HepG2 (cell line): Measurements from ENCODE around the gene CTDP1. TPM values are rescaled to one million over a fixed set of nuclear protein-coding genes. Genes with fewer than 3 reads are reported as not detected.

Experiments used
- ARNT ChIP-seq: fragments of 450-650 bp; IDR thresholded peaks from 2 replicates; pipeline ENCODE4 v1.6.1; 2017
- CSRNP1 ChIP-seq: sonication (generic); formaldehyde crosslinking; IDR thresholded peaks from 2 replicates; pipeline ENCODE4 v1.8.1; 2023; ENCODE audit warnings: mild to moderate bottlenecking, missing genetic modification reagents
- HNRNPK ChIP-seq: fragments of 200-400 bp; formaldehyde crosslinking; IDR thresholded peaks from 2 replicates; pipeline ENCODE4 v1.6.1; 2018; ENCODE audit warnings: low read length, low read depth, moderate library complexity, mild to moderate bottlenecking; ENCODE audit not compliant: poor library complexity, severe bottlenecking
- IKZF4 ChIP-seq: sonication (generic); formaldehyde crosslinking; IDR thresholded peaks from 2 replicates; pipeline ENCODE4 v1.5.1; 2020; ENCODE audit warnings: borderline replicate concordance, mild to moderate bottlenecking, low read depth, missing genetic modification reagents; ENCODE audit errors: not compliant biosample characterization
- KLF15 ChIP-seq: sonication (generic); formaldehyde crosslinking; IDR thresholded peaks from 2 replicates; pipeline ENCODE4 v1.8.1; 2023; ENCODE audit warnings: borderline replicate concordance, mild to moderate bottlenecking, inconsistent platforms, missing genetic modification reagents, mixed read lengths
- MEIS2 ChIP-seq: sonication (generic); formaldehyde crosslinking; IDR thresholded peaks from 2 replicates; pipeline ENCODE4 v1.9.0; 2021; ENCODE audit warnings: mild to moderate bottlenecking, missing genetic modification reagents
- MYPOP ChIP-seq: sonication (generic); formaldehyde crosslinking; IDR thresholded peaks from 2 replicates; pipeline ENCODE4 v1.8.1; 2023; ENCODE audit warnings: mild to moderate bottlenecking, moderate library complexity, missing genetic modification reagents
- NFKBIZ ChIP-seq: IDR thresholded peaks from 2 replicates; pipeline ENCODE4 v1.6.1; 2018; ENCODE audit warnings: missing genetic modification reagents, missing compliant biosample characterization
- RFXANK ChIP-seq: IDR thresholded peaks from 2 replicates; pipeline ENCODE4 v1.6.1; 2016
- SAFB2 ChIP-seq: sonication (generic); formaldehyde crosslinking; IDR thresholded peaks from 2 replicates; pipeline ENCODE4 v1.5.1; 2020; ENCODE audit warnings: missing genetic modification reagents, low read depth, mild to moderate bottlenecking, borderline replicate concordance
- SSRP1 ChIP-seq: IDR thresholded peaks from 2 replicates; pipeline ENCODE4 v1.6.1; 2016; ENCODE audit warnings: control low read depth
- TBX2 ChIP-seq: sonication (generic); formaldehyde crosslinking; IDR thresholded peaks from 2 replicates; pipeline ENCODE4 v1.5.0; 2020; ENCODE audit warnings: missing genetic modification reagents, mild to moderate bottlenecking, borderline replicate concordance
- ZBTB40 ChIP-seq, 2 experiments: fragments of 450-650 bp in 1 of 2; sonication (generic) in 1 of 2; formaldehyde crosslinking in 1 of 2; IDR thresholded peaks; 2 replicates each; pipeline versions ENCODE4 v1.6.1 to v1.8.0; 2016 to 2022; ENCODE audit warnings: antibody characterized with exemption in 1 of 2, mild to moderate bottlenecking in 1 of 2, missing genetic modification reagents in 1 of 2
- ZMYM4 ChIP-seq: sonication (generic); formaldehyde crosslinking; IDR thresholded peaks from 2 replicates; pipeline ENCODE4 v1.8.1; 2023; ENCODE audit warnings: mild to moderate bottlenecking, missing genetic modification reagents
- ZNF12 ChIP-seq: sonication (generic); formaldehyde crosslinking; IDR thresholded peaks from 2 replicates; pipeline ENCODE4 v1.5.0; 2020; ENCODE audit warnings: missing genetic modification reagents
- ZNF441 ChIP-seq: sonication (generic); formaldehyde crosslinking; IDR thresholded peaks from 2 replicates; pipeline ENCODE4 v1.7.0; 2021; ENCODE audit warnings: missing genetic modification reagents, borderline replicate concordance
- ZNF564 ChIP-seq: sonication (generic); formaldehyde crosslinking; IDR thresholded peaks from 2 replicates; pipeline ENCODE4 v1.8.1; 2023; ENCODE audit warnings: mild to moderate bottlenecking, missing genetic modification reagents
- polyA plus RNA-seq, 8 experiments: library from polyadenylated mRNA; depleted of rRNA in 3 of 8; stranded (reverse) in 7 of 8; unstranded in 1 of 8; fragments of >200 nt; fragmentation: Illumina TruSeq in 4 of 8; extraction: Trizol in 4 of 8; gene quantifications; 2 replicates each; pipeline versions ENCODE4 v1.2.1 to v1.2.3, GENCODE V29; 2011 to 2016; ENCODE audit warnings: low read depth in 4 of 8, missing spikeins in 1 of 8, mixed read lengths in 1 of 8; ENCODE audit not compliant: insufficient read depth in 1 of 8
- total RNA-seq, 5 experiments: library from RNA; depleted of rRNA; stranded (reverse); fragments of >200 nt; fragmentation: Illumina TruSeq; extraction: Trizol; gene quantifications; 2 replicates each; pipeline ENCODE4 v1.2.3, GENCODE V29; 2016; ENCODE audit warnings: low read depth in 1 of 5

CTDP1 gene
- total and polyA plus RNA-seq, 2 of the 13 experiments (the other 11 are each of a cell fraction or from before 2014, with no cell fraction given) = 6.9 to 11.0 TPM

- TF ChIP-seq ZBTB40 (IDR thresholded peaks at IDR 0.05) (no peak), ZBTB40 (CRISPR knock-in tag; IDR thresholded peaks at IDR 0.05) (peak; percentile 91), MEIS2 (no peak), ARNT (no peak), SAFB2 (CRISPR knock-in tag) (peak; percentile 85; the same call in 1 of the 2 replicates), TBX2 (CRISPR knock-in tag) (peak; percentile 91), IKZF4 (CRISPR knock-in tag) (no peak), ZMYM4 (CRISPR knock-in tag) (peak; percentile 71), HNRNPK (peak; percentile 48), CSRNP1 (CRISPR knock-in tag) (peak; percentile 87; the same call in 1 of the 2 replicates), ZNF12 (no peak), SSRP1 (CRISPR knock-in tag) (no peak), KLF15 (CRISPR knock-in tag) (peak; percentile 54; the same call in 1 of the 2 replicates), RFXANK (CRISPR knock-in tag) (0 out of 2 replicates have a peak, but pooled peaks have one; percentile 45), ZNF441 (peak; percentile 52), MYPOP (CRISPR knock-in tag) (peak; percentile 93), ZNF564 (CRISPR knock-in tag) (peak; percentile 94), NFKBIZ (CRISPR knock-in tag) (peak; percentile 25; the same call in 1 of the 2 replicates)
These were observed 695 bp upstream of the CTDP1 start (continued) for GRCh38 chr18:79678665-79679551.
